Measurements from ENCODE around the gene FOXF2. TPM values are rescaled to one million over a fixed set of nuclear protein-coding genes. Genes with fewer than 3 reads are reported as not detected.

The FOXF2 gene
- total RNA-seq, 1 donor from 2014 or later: not detected

- DNase-seq (ENCODE audit: low read depth in 2 of 2): no peak
These were observed 11.0 kb upstream of the FOXF2 start for GRCh38 chr6:1378065-1379016.

- DNase-seq (ENCODE audit: low read depth in 2 of 2): no peak
These were observed 10.2 kb upstream of the FOXF2 start for GRCh38 chr6:1379017-1379787.

- no peak for DNase-seq (ENCODE audit: low read depth in 2 of 2)
These were observed 9.6 kb upstream of the FOXF2 start for GRCh38 chr6:1379788-1380147.

- no peak for DNase-seq (ENCODE audit: low read depth in 2 of 2)
These were observed 8.6 kb upstream of the FOXF2 start for GRCh38 chr6:1380625-1381427.

- peak; percentile 29 to 46 for DNase-seq (ENCODE audit: low read depth in 2 of 2)
These were observed 7.7 kb upstream of the FOXF2 start for GRCh38 chr6:1381481-1382330.

GRCh38 chr6:1382331-1382882 is 7.0 kb upstream of the FOXF2 start:
- DNase-seq (ENCODE audit: low read depth in 2 of 2): no peak

- no peak for DNase-seq (ENCODE audit: low read depth in 2 of 2)
These were observed 6.3 kb upstream of the FOXF2 start for GRCh38 chr6:1382883-1383728.

- DNase-seq (ENCODE audit: low read depth in 2 of 2): no peak
These were observed 5.4 kb upstream of the FOXF2 start for GRCh38 chr6:1383729-1384548.

- DNase-seq (ENCODE audit: low read depth in 2 of 2): no peak
These were observed 4.7 kb upstream of the FOXF2 start for GRCh38 chr6:1384549-1385128.

- DNase-seq (ENCODE audit: low read depth in 2 of 2): no peak
These were observed 4.0 kb upstream of the FOXF2 start for GRCh38 chr6:1385129-1386037.

- no peak for DNase-seq (ENCODE audit: low read depth in 2 of 2)
These were observed 3.2 kb upstream of the FOXF2 start for GRCh38 chr6:1386038-1386709.

- no peak for DNase-seq (ENCODE audit: low read depth in 2 of 2)
These were observed 1.9 kb upstream of the FOXF2 start for GRCh38 chr6:1387538-1387875.

- DNase-seq (ENCODE audit: low read depth in 2 of 2): no peak
These were observed 1.3 kb upstream of the FOXF2 start for GRCh38 chr6:1387876-1388629.

GRCh38 chr6:1388630-1389368 is 577 bp upstream of the FOXF2 start:
- no peak for DNase-seq (ENCODE audit: low read depth in 2 of 2)
